IMR-90 (cell line): ENCODE data around the gene NFATC1. TPM values are rescaled to one million over a fixed set of nuclear protein-coding genes. Genes with fewer than 3 reads are reported as not detected.

Source experiments
- ATAC-seq: fragments of 200-7000 bp; cut with Tn5 transposase; 2 replicates; pipeline ENCODE4 v1.9.1; 2020; ENCODE audit warnings: low read depth, mild to moderate bottlenecking, moderate library complexity
- BruUV-seq: library from RNA; stranded (reverse); fragments of 400-500 nt; replicated peaks from 2 replicates; lab custom pipeline; 2021; lab: Mats Ljungman, UMichigan
- CTCF ChIA-PET: fragments of 300-600 bp; formaldehyde crosslinking; extraction: SDS; loops from one replicate; lab custom pipeline; 2021; ENCODE audit warnings: antibody characterized with exemption; lab: Yijun Ruan, JAX
- POLR2A ChIA-PET: fragments of 300-600 bp; sonication (Branson Sonifier 250); formaldehyde crosslinking; loops from one replicate; lab custom pipeline; 2022; ENCODE audit warnings: antibody characterized with exemption; ENCODE audit not compliant: unreplicated experiment; lab: Charles Lee
- DNase-seq: peaks from one replicate; pipeline ENCODE4 v3.0.0; 2013
- H2AFZ ChIP-seq: replicated peaks from 2 replicates; pipeline ENCODE3; 2013; ENCODE audit warnings: low read length, mild to moderate bottlenecking; ENCODE audit not compliant: poor library complexity
- H2AK5ac ChIP-seq: 2 replicates; pipeline ENCODE4 v1.6.1; 2013; ENCODE audit warnings: low read depth, low read length, inconsistent platforms
- H2AK9ac ChIP-seq: replicated peaks from 2 replicates; pipeline ENCODE3; 2013; ENCODE audit warnings: mild to moderate bottlenecking, low read depth, low read length, moderate library complexity; ENCODE audit not compliant: poor library complexity
- H2BK120ac ChIP-seq: 2 replicates; pipeline ENCODE4 v1.6.1; 2013; ENCODE audit warnings: low read depth, low read length, inconsistent platforms
- H2BK15ac ChIP-seq: 3 replicates; pipeline ENCODE4 v1.6.1; 2013; ENCODE audit warnings: low read depth, low read length, inconsistent platforms
- H2BK20ac ChIP-seq: 2 replicates; pipeline ENCODE4 v1.6.1; 2013; ENCODE audit warnings: low read depth, mild to moderate bottlenecking, inconsistent platforms, low read length, moderate library complexity
- H2BK5ac ChIP-seq: 2 replicates; pipeline ENCODE4 v1.6.1; 2013; ENCODE audit warnings: mild to moderate bottlenecking, low read depth, low read length, inconsistent platforms; ENCODE audit not compliant: poor library complexity, severe bottlenecking
- H3K14ac ChIP-seq: replicated peaks from 2 replicates; pipeline ENCODE4 v1.6.1; 2013; ENCODE audit warnings: low read depth, low read length, inconsistent platforms
- H3K18ac ChIP-seq: 2 replicates; pipeline ENCODE4 v1.6.1; 2013; ENCODE audit warnings: low read depth, low read length, control low read depth
- H3K23ac ChIP-seq: 2 replicates; pipeline ENCODE4 v1.6.1; 2013; ENCODE audit warnings: low read depth, low read length, inconsistent platforms
- H3K27ac ChIP-seq: 2 replicates; pipeline ENCODE4 v1.5.1; 2013; ENCODE audit warnings: mild to moderate bottlenecking, control low read depth, low read length; ENCODE audit not compliant: insufficient read depth
- H3K27me3 ChIP-seq: 2 replicates; pipeline ENCODE4 v1.6.1; 2013; ENCODE audit warnings: low read length; ENCODE audit not compliant: control insufficient read depth, insufficient read depth
- H3K36me3 ChIP-seq: 2 replicates; pipeline ENCODE4 v1.6.1; 2013; ENCODE audit warnings: low read length, mixed read lengths; ENCODE audit not compliant: control insufficient read depth, insufficient read depth
- H3K4ac ChIP-seq: 2 replicates; pipeline ENCODE4 v1.6.1; 2013; ENCODE audit warnings: low read depth, low read length, inconsistent platforms
- H3K4me1 ChIP-seq: 2 replicates; pipeline ENCODE4 v1.6.1; 2013; ENCODE audit warnings: low read length, mixed read lengths; ENCODE audit not compliant: control insufficient read depth, insufficient read depth
- H3K4me2 ChIP-seq: 2 replicates; pipeline ENCODE4 v1.6.1; 2013; ENCODE audit warnings: low read depth, mild to moderate bottlenecking, control low read depth, low read length, moderate library complexity
- H3K4me3 ChIP-seq: 2 replicates; pipeline ENCODE4 v1.5.1; 2013; ENCODE audit warnings: low read depth, mild to moderate bottlenecking, control low read depth, low read length, moderate library complexity; ENCODE audit not compliant: insufficient read depth
- H3K56ac ChIP-seq: 2 replicates; pipeline ENCODE4 v1.6.1; 2013; ENCODE audit warnings: low read length, inconsistent platforms; ENCODE audit not compliant: insufficient read depth; ENCODE audit errors: extremely low read depth
- H3K79me1 ChIP-seq, 2 experiments: 2 replicates each; pipeline ENCODE4 v1.6.1; 2013; ENCODE audit warnings: low read length in 2 of 2, inconsistent platforms in 1 of 2, low read depth in 1 of 2
- H3K9ac ChIP-seq: 2 replicates; pipeline ENCODE4 v1.6.1; 2013; ENCODE audit warnings: low read depth, low read length, control low read depth
- H3K9me1 ChIP-seq: 2 replicates; pipeline ENCODE4 v1.6.1; 2013; ENCODE audit warnings: low read length, inconsistent platforms; ENCODE audit not compliant: insufficient read depth
- H3K9me3 ChIP-seq: 2 replicates; pipeline ENCODE4 v1.6.1; 2013; ENCODE audit warnings: low read length; ENCODE audit not compliant: control insufficient read depth, insufficient read depth
- H4K20me1 ChIP-seq: 2 replicates; pipeline ENCODE4 v1.6.1; 2013; ENCODE audit warnings: low read length, inconsistent platforms; ENCODE audit not compliant: insufficient read depth
- H4K5ac ChIP-seq: 2 replicates; pipeline ENCODE4 v1.6.1; 2013; ENCODE audit warnings: mild to moderate bottlenecking, low read depth, low read length, control low read depth
- H4K8ac ChIP-seq, 2 experiments: 2 replicates each; pipeline ENCODE4 v1.6.1; 2013; ENCODE audit warnings: low read depth in 2 of 2, low read length in 2 of 2, control low read depth in 1 of 2, inconsistent platforms in 1 of 2
- H4K91ac ChIP-seq: 2 replicates; pipeline ENCODE4 v1.6.1; 2013; ENCODE audit warnings: low read depth, low read length, inconsistent platforms; ENCODE audit not compliant: insufficient read depth
- CEBPB ChIP-seq: IDR thresholded peaks from 2 replicates; pipeline ENCODE4 v1.6.1; 2012; ENCODE audit warnings: low read depth, low read length, improper control_type of control experiment
- CHD1 ChIP-seq: IDR thresholded peaks from 2 replicates; pipeline ENCODE4 v1.6.1; 2012; ENCODE audit warnings: low read depth, low read length, improper control_type of control experiment
- FOS ChIP-seq: fragments of 150-350 bp; IDR thresholded peaks from 2 replicates; pipeline ENCODE4 v1.6.1; 2016; ENCODE audit warnings: low read depth, low read length
- MAFK ChIP-seq: IDR thresholded peaks from 2 replicates; pipeline ENCODE4 v1.6.1; 2012; ENCODE audit warnings: low read depth, low read length, improper control_type of control experiment
- MAZ ChIP-seq: IDR thresholded peaks from 2 replicates; pipeline ENCODE4 v1.6.1; 2012; ENCODE audit warnings: low read depth, mild to moderate bottlenecking, low read length, improper control_type of control experiment, moderate library complexity, borderline replicate concordance
- NFE2L2 ChIP-seq: fragments of 150-350 bp; IDR thresholded peaks from 2 replicates; pipeline ENCODE4 v1.6.1; 2016; ENCODE audit warnings: low read depth, mild to moderate bottlenecking, low read length
- POLR2A ChIP-seq: IDR thresholded peaks from 2 replicates; pipeline ENCODE4 v1.6.1; 2012; ENCODE audit warnings: mild to moderate bottlenecking, low read depth, low read length
- RAD21 ChIP-seq: IDR thresholded peaks from 2 replicates; pipeline ENCODE4 v1.6.1; 2012; ENCODE audit warnings: low read length, improper control_type of control experiment
- SMC3 ChIP-seq: fragments of 150-350 bp; IDR thresholded peaks from 2 replicates; pipeline ENCODE4 v1.6.1; 2016; ENCODE audit warnings: low read depth, mild to moderate bottlenecking, antibody characterized with exemption, low read length, moderate library complexity
- WGBS, 2 experiments: methylation state at CpG; one replicate each; pipeline versions ENCODE4 v1.1.5 to v1.1.7; 2013; ENCODE audit warnings: missing lambda C conversion rate in 2 of 2; ENCODE audit not compliant: insufficient read length in 1 of 2; ENCODE audit errors: extremely low coverage in 2 of 2; 5-methylcytosine and 5-hydroxymethylcytosine counted together
- dilution Hi-C: fragments of 300-500 bp; cut with HindIII; formaldehyde crosslinking; loops from one replicate; pipeline ENCODE4 v1.14.3; 2018; ENCODE audit warnings: low sequenced_read_pairs; ENCODE audit not compliant: unreplicated experiment
- in situ Hi-C: fragments of 300-500 bp; cut with MboI; formaldehyde crosslinking; loops from 3 replicates; pipeline ENCODE4 v1.14.3; 2019; ENCODE audit warnings: low sequenced_read_pairs, inconsistent platforms, mixed read lengths
- intact Hi-C: fragments of 100-400 bp; cut with micrococcal nuclease; formaldehyde crosslinking; loops from 2 replicates; pipeline ENCODE4 v1.10.0; 2022
- polyA plus RNA-seq, 3 experiments: library from polyadenylated mRNA; depleted of rRNA; stranded (reverse); fragments of >200 nt; gene quantifications; 2 replicates each; pipeline ENCODE4 v1.2.3, GENCODE V29; 2012; ENCODE audit warnings: low replicate concordance in 1 of 3
- total RNA-seq: library from RNA; depleted of rRNA; stranded (reverse); fragments of >200 nt; gene quantifications from 2 replicates; pipeline ENCODE4 v1.2.3, GENCODE V29; 2012
- TF ChIP-seq, protein P1 (sequence below): conservative IDR thresholded peaks from 2 replicates; pipeline ENCODE4 v1.5.1; 2012; ENCODE audit warnings: mild to moderate bottlenecking, low read depth, low read length, improper control_type of control experiment

NFATC1 gene
- total and polyA plus RNA-seq, 2 of the 4 experiments (the other 2 are of a cell fraction) = 0.36 to 1.8 TPM

DNA sequence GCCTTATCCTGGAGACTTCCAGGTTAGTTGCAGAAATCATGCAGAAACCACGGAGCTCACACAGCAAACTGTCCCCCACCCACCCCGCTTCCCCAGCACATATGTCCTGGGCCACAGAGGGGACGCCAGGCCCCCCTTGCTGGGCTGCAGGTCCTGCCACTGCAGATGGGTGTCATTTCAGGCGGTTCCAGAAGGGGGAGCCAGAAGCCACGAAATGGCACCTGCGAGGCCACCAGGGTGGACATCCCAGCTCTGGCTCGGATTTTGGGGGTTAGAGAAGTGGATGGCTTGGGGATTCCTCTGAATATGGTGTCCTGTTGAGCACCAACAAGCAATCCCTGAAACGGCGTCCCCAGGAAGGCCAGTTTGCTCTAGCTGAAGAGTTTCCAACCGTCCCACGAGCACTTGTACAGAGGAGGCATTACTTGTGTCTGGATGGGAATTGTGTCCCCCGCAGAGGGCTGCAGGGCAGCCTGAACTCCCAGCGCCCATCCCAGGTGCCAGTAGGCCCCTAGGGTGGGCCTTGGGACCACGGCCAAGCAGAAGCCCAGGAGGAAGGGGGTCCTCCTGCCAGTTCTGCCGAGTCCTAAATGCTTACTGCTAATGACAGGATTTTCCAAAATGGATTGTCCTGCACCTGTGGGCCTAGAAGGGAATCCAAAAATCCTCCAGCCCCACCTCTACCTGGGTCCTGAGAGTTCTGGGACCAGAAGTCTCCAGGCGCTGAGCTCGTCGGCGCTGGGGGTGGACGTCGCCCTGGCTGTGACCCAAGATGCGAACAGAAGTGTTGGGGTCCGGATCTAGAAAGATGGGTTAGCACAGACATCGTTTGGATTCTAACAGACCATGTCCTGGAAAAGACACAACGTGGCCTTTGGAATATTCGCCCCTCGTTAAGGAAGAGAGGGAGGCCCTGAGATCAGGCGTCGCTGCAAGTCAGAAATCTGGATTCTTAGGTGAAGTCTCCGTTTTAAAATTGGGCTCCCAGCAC, 14.6 kb upstream of the NFATC1 start:
- H3K56ac ChIP-seq = no peak overlapping the region
- no peak overlapping the region for H4K5ac ChIP-seq
- no peak overlapping the region for H4K8ac ChIP-seq
- dilution Hi-C loops = no loop called here
- no TSS peak for BruUV-seq
- no peak overlapping the region for H2BK20ac ChIP-seq
- peaks cover 5% of the 10 kb centered on the region; the same call in 1 of the 2 replicates for H4K20me1 ChIP-seq
- H3K36me3 ChIP-seq = peaks cover 6% of the 10 kb centered on the region
- no peak overlapping the region for H3K27ac ChIP-seq
- no peak overlapping the region for H3K4me3 ChIP-seq
- no peak overlapping the region for H2AK9ac ChIP-seq
- no peaks in the 10 kb centered on the region for H3K79me1 ChIP-seq
- H2AK5ac ChIP-seq = no peak overlapping the region
- no peak overlapping the region for H3K4ac ChIP-seq
- H2BK120ac ChIP-seq = no peak overlapping the region
- H2BK15ac ChIP-seq = no peak overlapping the region
- no peak overlapping the region for H3K18ac ChIP-seq
- intact Hi-C loops = loop anchor here (1.0 kb wide), 2 partner anchors 147 to 263 kb away; no protein-coding TSS in a partner anchor
- ATAC-seq = peak; percentile 79
- peak overlapping the region; percentile 27 for H2AFZ ChIP-seq
- in situ Hi-C loops = no loop called here
- no peaks in the 10 kb centered on the region for H3K9me1 ChIP-seq
- TF ChIP-seq MAFK (no peak), RAD21 (peak; percentile 94), SMC3 (peak; percentile 93), FOS (no peak), CEBPB (no peak), NFE2L2 (no peak), MAZ (no peak), CHD1 (no peak), POLR2A (peak; percentile 45; the same call in 1 of the 2 replicates)
- TF ChIP-seq, protein P1, sequence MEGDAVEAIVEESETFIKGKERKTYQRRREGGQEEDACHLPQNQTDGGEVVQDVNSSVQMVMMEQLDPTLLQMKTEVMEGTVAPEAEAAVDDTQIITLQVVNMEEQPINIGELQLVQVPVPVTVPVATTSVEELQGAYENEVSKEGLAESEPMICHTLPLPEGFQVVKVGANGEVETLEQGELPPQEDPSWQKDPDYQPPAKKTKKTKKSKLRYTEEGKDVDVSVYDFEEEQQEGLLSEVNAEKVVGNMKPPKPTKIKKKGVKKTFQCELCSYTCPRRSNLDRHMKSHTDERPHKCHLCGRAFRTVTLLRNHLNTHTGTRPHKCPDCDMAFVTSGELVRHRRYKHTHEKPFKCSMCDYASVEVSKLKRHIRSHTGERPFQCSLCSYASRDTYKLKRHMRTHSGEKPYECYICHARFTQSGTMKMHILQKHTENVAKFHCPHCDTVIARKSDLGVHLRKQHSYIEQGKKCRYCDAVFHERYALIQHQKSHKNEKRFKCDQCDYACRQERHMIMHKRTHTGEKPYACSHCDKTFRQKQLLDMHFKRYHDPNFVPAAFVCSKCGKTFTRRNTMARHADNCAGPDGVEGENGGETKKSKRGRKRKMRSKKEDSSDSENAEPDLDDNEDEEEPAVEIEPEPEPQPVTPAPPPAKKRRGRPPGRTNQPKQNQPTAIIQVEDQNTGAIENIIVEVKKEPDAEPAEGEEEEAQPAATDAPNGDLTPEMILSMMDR = peak; percentile 81
- H3K9ac ChIP-seq = no peak overlapping the region
- H3K9me3 ChIP-seq = no peaks in the 10 kb centered on the region
- ChIA-PET POLR2A (no interaction called here), CTCF (interaction anchor here (0.6 to 3.1 kb wide), 3 partner anchors 142 to 263 kb away, joined by 3 to 10 read pairs (median 3); no protein-coding TSS in a partner anchor)
- H3K4me2 ChIP-seq = no peak overlapping the region
- peak; percentile 29 for DNase-seq
- H4K91ac ChIP-seq = no peak overlapping the region
- no peaks in the 10 kb centered on the region; the same call in 1 of the 2 replicates for H3K27me3 ChIP-seq
- WGBS, 2 experiments = 69% methylated on average over 13 of the region's 30 CpGs; no CpG with 5 or more reads in 1 of the 2 experiments
- H3K14ac ChIP-seq = no peak overlapping the region
- peaks cover 3% of the 10 kb centered on the region; the same call in 1 of the 2 replicates for H3K4me1 ChIP-seq
- no peak overlapping the region for H3K23ac ChIP-seq
- no peak overlapping the region for H2BK5ac ChIP-seq
